Vagina (tissue), 2 donors: ENCODE measurements around the gene SERPINB8. TPM values are rescaled to one million over a fixed set of nuclear protein-coding genes. Genes with fewer than 3 reads are reported as not detected.

ENCODE experiments used
- DNase-seq, 2 donors: peaks; one replicate each; pipeline ENCODE4 v3.0.0-alpha.2; 2017; ENCODE audit errors: extremely low spot score in 2 of 2
- H3K27ac ChIP-seq: fragments of 200-600 bp; sonication (generic); one replicate; pipeline ENCODE4 v1.5.1; 2019
- H3K27me3 ChIP-seq: fragments of 200-600 bp; sonication (generic); one replicate; pipeline ENCODE4 v1.5.1; 2019
- H3K36me3 ChIP-seq, 2 donors: fragments of 200-600 bp; sonication (generic); one replicate each; pipeline ENCODE4 v1.5.1; 2017 to 2019
- H3K4me1 ChIP-seq: fragments of 200-600 bp; sonication (generic); one replicate; pipeline ENCODE4 v1.5.1; 2019
- H3K4me3 ChIP-seq, 2 donors: fragments of 200-600 bp; sonication (generic); 1 replicate in 1 of 2; 2 replicates in 1 of 2; pipeline ENCODE4 v1.5.1; 2016 to 2019
- H3K9me3 ChIP-seq: fragments of 200-600 bp; sonication (generic); one replicate; pipeline ENCODE4 v1.5.1; 2019
- CTCF ChIP-seq, 3 experiments: fragments of 450-650 bp in 2 of 3; fragments of 200-600 bp in 1 of 3; sonication (generic) in 1 of 3; IDR thresholded peaks; one replicate each; pipeline ENCODE4 v1.5.1; 2017 to 2019; ENCODE audit warnings: antibody characterized with exemption in 3 of 3, mild to moderate bottlenecking in 2 of 3, moderate library complexity in 2 of 3
- POLR2A ChIP-seq, 2 donors: fragments of 450-650 bp; IDR thresholded peaks; one replicate each; pipeline ENCODE4 v1.6.1; 2017; ENCODE audit warnings: antibody characterized with exemption in 2 of 2, mild to moderate bottlenecking in 2 of 2, moderate library complexity in 2 of 2
- POLR2AphosphoS5 ChIP-seq, 2 donors: sonication (generic); formaldehyde crosslinking; IDR thresholded peaks; one replicate each; pipeline ENCODE4 v1.9.0; 2017; ENCODE audit warnings: antibody characterized with exemption in 2 of 2, mild to moderate bottlenecking in 2 of 2, low read depth in 1 of 2; ENCODE audit not compliant: insufficient read depth in 1 of 2
- intact Hi-C: fragments of 100-400 bp; cut with DNase I; formaldehyde crosslinking; loops from one replicate; pipeline ENCODE4 v1.15.1; 2023
- total RNA-seq: library from RNA; depleted of rRNA; stranded (reverse); fragments of >200 nt; gene quantifications from one replicate; pipeline ENCODE4 v1.2.3, GENCODE V29; 2016

Gene SERPINB8
- total RNA-seq, 1 donor from 2014 or later = 18.7 TPM

GRCh38 chr18:63960891-63961290 lies 9.0 kb upstream of the SERPINB8 start:
- intact Hi-C loops = no loop called here
- Histone ChIP-seq H3K4me3 (no peak overlapping the region), H3K36me3 (no peaks in the 10 kb centered on the region), H3K27me3 (no peaks in the 10 kb centered on the region), H3K27ac (no peak overlapping the region), H3K9me3 (no peaks in the 10 kb centered on the region), H3K4me1 (no peaks in the 10 kb centered on the region)
- TF ChIP-seq CTCF (IDR thresholded peaks at IDR 0.05) (no peak), POLR2AphosphoS5 (IDR thresholded peaks at IDR 0.05; ENCODE audit: insufficient read depth in 1 of 2, low read depth in 1 of 2) (no peak), POLR2A (IDR thresholded peaks at IDR 0.05) (no peak)
- DNase-seq = no peak

DNA sequence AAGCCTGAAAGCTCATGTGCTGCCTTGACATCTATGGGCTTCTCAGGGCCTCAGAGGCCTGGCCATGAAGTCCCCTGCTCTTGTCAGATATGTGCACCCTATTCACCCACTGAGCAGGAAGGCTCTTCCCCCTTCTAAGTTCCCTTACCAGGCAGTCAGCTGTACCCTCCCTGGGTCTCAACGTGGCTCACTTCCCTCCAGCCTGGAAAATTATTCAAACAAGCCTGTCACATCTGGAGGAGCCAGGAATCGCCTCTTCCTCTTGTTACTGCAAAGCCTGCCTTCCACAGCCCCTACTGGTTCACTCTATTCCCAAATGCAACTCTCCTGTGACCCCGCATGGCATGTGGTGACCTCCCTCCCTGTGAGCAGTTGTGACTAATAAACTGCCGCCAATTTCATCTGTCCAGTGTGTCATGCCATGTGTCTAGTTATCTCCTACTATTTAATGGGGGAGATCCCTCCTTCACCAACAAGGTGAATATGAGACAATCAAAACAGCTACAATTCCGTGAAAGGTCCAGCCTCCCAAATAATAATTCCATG lies 8.4 kb upstream of the SERPINB8 start:
- TF ChIP-seq POLR2AphosphoS5 (IDR thresholded peaks at IDR 0.05; ENCODE audit: insufficient read depth in 1 of 2, low read depth in 1 of 2) = no peak
- no peak for TF ChIP-seq POLR2A (IDR thresholded peaks at IDR 0.05)
- no peak for TF ChIP-seq CTCF (IDR thresholded peaks at IDR 0.05)
- Histone ChIP-seq H3K36me3 (no peaks in the 10 kb centered on the region), H3K9me3 (no peaks in the 10 kb centered on the region), H3K4me3 (no peak overlapping the region), H3K27me3 (no peaks in the 10 kb centered on the region), H3K4me1 (no peaks in the 10 kb centered on the region), H3K27ac (no peak overlapping the region)
- no peak for DNase-seq
- intact Hi-C loops = no loop called here

GRCh38 chr18:63962137-63962536 lies 7.7 kb upstream of the SERPINB8 start:
- no peaks in the 10 kb centered on the region for H3K36me3 ChIP-seq
- no peaks in the 10 kb centered on the region for H3K27me3 ChIP-seq
- H3K9me3 ChIP-seq = no peaks in the 10 kb centered on the region
- no peaks in the 10 kb centered on the region for H3K4me1 ChIP-seq
- no peak overlapping the region for H3K27ac ChIP-seq
- no peak overlapping the region for H3K4me3 ChIP-seq
- no peak for DNase-seq
- intact Hi-C loops = no loop called here
- TF ChIP-seq POLR2AphosphoS5 (IDR thresholded peaks at IDR 0.05; ENCODE audit: insufficient read depth in 1 of 2, low read depth in 1 of 2) = no peak
- no peak for TF ChIP-seq POLR2A (IDR thresholded peaks at IDR 0.05)
- TF ChIP-seq CTCF (IDR thresholded peaks at IDR 0.05) = no peak

DNA sequence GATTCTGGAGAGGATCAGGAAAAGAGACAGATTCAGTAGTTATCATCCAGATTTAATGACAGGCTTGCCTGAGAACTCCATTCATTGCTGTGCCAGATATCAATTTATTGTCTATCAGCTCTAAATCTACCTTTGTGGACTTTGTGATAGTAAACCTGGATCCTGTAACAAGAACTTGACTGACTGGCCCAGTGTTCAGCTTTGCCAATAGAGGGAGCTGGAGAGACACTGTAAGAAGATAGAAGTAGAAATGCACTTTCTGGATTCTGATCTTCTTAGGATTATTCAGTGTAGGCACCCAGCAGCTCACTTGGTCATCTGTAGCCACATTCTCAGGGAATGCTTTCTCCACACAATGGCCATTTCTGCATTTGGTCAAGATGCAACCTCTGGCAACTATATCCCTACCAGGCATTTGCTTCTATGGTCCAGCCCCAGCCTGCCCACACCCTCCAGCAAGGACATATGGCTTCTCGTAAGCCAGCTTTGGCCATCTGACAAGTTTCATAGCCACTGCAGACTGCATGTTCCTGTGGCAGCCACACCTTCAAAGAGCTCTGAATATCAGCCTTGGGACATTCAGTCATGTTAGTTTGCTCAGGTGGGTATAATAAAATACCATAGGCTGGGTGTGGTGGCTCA lies 6.1 kb upstream of the SERPINB8 start:
- Histone ChIP-seq H3K27ac (no peak overlapping the region), H3K27me3 (no peaks in the 10 kb centered on the region), H3K4me3 (no peak overlapping the region), H3K36me3 (no peaks in the 10 kb centered on the region), H3K9me3 (no peaks in the 10 kb centered on the region), H3K4me1 (no peaks in the 10 kb centered on the region)
- TF ChIP-seq POLR2AphosphoS5 (IDR thresholded peaks at IDR 0.05; ENCODE audit: insufficient read depth in 1 of 2, low read depth in 1 of 2) = peak in 1 of 2 donors; percentile 7
- no peak for TF ChIP-seq POLR2A (IDR thresholded peaks at IDR 0.05)
- peak; percentile 17 to 71 (median 48) for TF ChIP-seq CTCF (IDR thresholded peaks at IDR 0.05)
- intact Hi-C loops = no loop called here
- no peak for DNase-seq

- intact Hi-C loops = no loop called here
- peaks cover 5% of the 10 kb centered on the region for H3K4me1 ChIP-seq
- no peaks in the 10 kb centered on the region for H3K36me3 ChIP-seq
- no peak for TF ChIP-seq POLR2AphosphoS5 (IDR thresholded peaks at IDR 0.05; ENCODE audit: insufficient read depth in 1 of 2, low read depth in 1 of 2)
- no peak for TF ChIP-seq CTCF (IDR thresholded peaks at IDR 0.05)
- TF ChIP-seq POLR2A (IDR thresholded peaks at IDR 0.05) = no peak
- no peak overlapping the region for H3K4me3 ChIP-seq
- no peak for DNase-seq
- no peaks in the 10 kb centered on the region for H3K27me3 ChIP-seq
- H3K27ac ChIP-seq = no peak overlapping the region
- H3K9me3 ChIP-seq = no peaks in the 10 kb centered on the region
Observed at GRCh38 chr18:63964908-63965307, 5.0 kb upstream of the SERPINB8 start.
